GM18868 (cell line): ENCODE data around the gene TUBA3C.
"Not testable (repeated sequence)": the region's sequence is repeated elsewhere in the genome, so short reads cannot be mapped to it uniquely, and the experiment has no call there.

Experiments used
- ATAC-seq: cut with Tn5 transposase; IDR thresholded peaks from one replicate; pipeline ENCODE4 v1.9.1; 2021; ENCODE audit warnings: mild to moderate bottlenecking, moderate library complexity; ENCODE audit not compliant: unreplicated experiment

TUBA3C gene

DNA sequence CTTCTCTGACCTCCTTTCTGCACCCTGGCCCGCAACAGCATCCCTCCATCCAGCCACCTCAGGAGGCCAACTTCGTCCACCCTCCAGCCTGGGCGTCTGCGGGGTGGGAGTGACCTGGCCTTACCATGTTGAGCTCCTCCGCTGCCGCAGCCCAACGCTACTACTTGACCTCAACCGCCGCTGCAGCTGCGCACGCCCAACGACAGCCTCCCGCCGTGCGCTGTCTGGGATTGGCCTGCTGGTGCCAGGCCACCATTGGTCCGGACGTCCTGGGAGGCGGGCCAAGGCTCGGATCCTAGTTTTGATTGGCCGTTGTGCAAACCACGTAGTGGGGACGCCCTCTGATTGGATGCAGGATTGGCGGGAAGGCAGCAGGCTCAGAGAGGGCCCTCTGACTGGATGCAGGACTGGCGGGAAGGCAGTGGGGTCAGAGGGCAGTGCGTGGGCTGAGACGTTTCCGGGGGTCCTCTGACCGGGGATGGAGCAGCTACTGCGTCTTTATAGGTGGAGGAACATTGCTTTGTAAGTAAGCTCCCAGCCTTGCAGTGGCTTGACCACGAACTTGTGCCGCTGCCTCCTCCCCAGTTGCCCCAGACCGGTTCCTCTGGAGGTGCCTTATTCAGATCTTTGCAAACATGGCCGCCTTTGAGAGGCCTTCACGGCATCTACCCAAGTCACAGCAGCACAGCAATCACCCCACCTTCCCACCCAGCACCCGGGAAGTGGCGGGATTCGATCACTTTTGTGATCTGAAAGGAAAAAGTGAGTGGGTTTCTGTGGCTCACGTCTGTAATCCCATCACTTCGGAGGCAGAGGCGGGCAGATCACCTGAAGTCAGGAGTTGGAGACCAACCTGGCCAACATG is at the start of gene TUBA3C:
Gene TUBA3C (minus strand): TSS at position 204 of the 865 bp plus-strand sequence. CDS start 77 bp downstream, at position 127.
- ATAC-seq = no peak

DNA sequence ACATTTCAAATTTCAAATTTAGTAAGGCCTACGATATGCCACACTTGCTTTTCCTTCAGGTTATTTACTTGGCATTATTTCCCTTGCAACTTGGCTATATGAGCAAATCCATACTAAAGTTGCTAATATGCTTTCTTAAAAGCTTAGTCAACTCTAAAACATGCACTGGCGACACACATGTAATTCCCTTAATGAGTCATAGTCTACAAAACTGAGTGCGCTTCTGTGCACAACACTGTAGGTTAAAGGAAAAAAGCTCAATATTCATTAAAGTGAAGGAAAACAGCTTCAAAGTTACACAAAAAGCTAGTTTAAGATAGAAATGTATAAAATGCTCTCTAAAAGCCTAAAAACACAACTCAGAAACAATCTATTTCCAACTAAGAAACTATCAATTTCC is 25.8 kb upstream of the TUBA3C start:
- ATAC-seq = not testable (repeated sequence)

DNA sequence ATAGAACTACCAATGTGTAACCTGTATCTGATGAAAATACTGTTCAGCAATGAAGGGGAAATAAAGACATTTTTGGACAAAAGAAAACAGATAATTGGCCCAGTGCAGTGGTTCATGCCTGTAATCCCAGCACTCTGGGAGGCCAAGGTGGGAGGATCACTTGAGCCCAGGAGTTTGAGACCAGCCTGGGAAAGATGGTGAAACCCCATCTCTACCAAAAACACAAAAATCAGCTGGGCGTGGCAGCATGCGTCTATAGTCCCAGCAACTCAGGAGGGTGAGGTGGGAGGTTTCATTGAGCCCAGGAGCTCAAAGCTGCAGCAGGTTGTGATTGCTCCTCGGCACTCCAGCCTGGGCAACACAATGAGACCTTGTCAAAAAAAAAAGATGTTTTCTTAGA is 11.0 kb upstream of the TUBA3C start:
- not testable (repeated sequence) for ATAC-seq

DNA sequence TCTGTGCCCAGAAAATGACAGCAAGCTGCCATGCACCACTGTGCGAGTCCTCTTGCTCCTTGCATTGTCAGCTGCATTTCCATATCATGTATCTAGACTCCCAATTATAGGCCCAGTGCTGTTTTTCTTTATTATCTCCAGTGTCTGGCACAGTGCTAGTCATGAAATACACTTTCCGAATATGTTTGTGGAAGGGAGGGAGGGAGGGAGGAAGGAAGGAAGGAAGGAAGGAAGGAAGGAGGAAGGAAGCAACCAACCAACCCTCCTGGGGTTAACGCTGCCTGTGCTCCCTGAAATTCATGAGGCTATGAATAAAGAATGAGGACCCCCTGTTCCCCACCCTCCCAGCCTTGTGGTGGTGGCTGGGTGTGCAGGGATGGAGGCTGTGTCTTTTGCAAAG is 8.3 kb upstream of the TUBA3C start:
- not testable (repeated sequence) for ATAC-seq

DNA sequence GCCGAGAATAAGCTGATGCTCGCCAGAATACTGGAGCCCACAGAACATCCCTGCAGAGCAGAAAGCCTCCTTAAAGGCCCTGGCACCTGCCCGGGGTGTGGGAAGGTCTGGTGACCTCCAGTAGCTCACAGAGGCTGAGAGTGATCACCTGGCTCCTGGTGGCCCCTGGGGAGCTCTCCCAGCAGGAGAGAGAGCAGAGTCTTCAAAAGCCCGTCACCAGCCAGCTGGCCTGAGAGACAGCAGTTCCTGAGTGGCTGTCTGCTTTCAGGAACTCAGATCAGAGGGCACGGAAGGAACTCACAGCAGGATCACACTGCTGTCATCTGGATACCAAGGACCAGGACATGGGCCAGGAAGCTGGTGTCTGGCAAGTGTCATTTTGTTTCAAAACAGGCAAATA is 7.7 kb upstream of the TUBA3C start:
- ATAC-seq = not testable (repeated sequence)

DNA sequence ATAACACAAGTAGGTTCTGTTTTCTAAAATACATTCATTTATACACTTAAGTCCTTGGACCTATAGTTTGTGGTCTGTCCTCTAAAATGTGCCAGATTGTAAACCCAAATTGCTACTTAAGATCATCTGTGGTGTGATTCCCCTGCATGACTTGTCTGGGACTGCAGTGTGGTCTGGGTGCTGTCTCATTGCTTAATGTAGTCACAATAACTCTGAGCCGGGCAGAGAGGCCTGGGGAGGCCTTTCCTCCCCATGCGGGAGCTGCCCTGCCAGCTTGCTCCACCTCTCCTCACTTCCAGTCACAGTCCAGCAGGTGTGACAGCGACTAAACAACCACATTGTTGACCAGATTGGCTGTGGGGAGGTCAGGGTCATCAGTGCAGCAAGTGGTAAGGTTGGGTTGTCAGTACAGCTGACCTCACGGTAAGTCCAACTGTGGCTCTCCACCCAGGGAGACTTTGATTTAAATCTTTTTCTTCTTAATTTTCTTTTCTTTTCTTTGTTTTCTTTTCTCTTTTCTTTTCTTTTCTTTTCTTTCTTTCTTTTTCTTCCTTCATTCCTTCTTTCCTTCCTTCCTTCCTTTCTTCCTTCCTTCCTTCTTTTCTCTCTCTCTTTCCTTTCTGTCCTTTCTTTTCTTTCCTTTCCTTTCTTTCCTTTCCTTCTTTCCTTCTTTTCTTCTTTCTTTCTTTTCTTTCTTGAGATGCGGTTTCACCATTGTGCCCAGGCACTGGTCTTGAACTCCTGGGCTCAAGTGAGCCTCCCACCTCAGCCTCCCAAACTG is 4.4 kb upstream of the TUBA3C start:
- no peak for ATAC-seq

DNA sequence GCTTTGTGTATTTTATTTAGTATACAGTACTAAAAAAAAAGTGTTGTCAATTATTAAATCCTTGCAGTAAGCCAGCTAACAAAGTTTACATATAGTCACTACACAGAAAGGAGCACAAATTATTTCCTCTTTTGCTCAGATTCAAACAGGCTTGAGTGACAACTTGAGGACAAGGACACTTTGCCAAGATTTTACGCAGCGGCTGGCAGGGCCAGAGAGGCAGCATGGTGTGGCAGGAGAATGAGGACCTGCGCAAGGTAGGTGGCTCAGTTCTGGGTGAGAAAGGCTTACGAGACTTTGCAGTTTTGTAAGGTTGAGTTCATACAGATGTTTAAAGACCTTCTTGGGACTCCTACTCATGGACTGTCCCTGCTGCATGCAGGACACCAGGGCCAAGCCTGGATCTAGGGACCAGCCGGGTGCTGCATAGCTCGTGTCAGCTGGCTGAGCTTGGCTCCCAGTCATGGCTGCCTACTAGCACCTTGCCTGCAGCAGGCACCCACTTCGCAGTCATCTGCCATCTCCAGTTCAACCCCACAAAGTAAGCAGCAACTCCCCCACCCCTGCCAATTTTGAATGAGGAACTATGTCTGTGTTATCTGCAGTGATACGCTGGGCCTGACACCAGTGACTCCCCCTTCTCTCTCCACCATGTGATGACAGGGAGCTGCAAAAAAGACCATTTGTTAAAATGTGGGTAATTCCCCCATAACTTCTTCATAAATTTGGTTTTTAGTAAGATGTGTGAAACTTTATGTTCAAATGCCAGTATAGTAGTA is 3.7 kb upstream of the TUBA3C start:
- no peak for ATAC-seq

DNA sequence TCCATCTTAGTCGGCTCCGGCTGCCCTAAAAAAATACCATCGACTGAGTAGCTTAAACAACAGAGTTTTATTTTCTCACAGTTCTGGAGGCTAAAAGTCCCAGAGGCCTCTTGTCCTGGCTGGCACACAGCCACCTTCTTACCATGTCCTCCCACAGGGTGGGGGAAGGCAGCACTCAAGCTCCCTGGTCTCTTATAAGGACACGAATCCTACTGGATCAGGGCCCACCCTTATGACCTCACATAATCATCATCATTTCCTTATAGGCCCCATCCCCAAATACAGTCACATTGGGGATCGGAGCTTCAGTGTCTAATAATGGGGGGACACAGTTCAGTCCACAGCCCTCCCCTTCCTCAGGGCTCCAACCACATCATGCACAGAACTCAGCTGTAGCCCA is 2.6 kb upstream of the TUBA3C start:
- no peak for ATAC-seq

DNA sequence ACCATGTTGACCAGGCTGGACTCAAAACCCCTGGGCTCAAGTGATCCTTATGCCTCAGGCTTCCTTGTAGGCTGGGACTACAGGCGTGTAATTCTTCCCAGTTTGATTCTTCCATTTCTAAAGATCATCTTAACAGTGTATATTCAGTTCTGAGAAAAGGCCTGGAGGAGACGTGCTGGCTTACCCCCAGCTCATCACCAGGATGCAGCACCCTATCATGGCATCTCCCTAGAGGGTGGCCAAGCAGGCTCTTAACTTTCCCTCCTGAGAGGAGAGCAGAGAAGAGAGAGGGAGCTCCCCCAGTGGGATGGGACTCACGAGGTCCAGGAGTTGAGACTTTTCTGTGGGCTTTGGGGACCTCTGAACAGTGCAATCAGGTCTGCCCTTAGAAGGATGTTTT is 2.1 kb upstream of the TUBA3C start:
- ATAC-seq = no peak

DNA sequence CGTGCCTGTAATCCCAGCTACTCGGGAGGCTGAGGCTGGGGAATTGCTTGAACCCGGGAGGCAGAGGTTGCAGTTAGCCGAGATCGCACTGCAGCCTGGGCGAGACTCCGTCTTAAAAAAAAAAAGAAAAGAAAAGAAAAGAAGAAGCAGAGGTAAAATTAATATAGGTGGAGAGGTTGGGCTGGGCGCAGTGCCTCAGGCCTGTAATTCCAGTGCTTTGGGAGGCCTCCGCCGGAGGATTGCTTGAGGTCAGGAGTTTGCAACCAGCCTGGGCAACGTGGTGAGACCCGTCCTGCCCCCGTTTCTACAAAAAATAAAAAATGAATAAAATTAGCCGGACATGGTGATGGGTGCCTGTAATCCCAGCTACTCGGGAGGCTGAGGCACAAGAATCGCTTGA is 912 bp upstream of the TUBA3C start:
- ATAC-seq = no peak

DNA sequence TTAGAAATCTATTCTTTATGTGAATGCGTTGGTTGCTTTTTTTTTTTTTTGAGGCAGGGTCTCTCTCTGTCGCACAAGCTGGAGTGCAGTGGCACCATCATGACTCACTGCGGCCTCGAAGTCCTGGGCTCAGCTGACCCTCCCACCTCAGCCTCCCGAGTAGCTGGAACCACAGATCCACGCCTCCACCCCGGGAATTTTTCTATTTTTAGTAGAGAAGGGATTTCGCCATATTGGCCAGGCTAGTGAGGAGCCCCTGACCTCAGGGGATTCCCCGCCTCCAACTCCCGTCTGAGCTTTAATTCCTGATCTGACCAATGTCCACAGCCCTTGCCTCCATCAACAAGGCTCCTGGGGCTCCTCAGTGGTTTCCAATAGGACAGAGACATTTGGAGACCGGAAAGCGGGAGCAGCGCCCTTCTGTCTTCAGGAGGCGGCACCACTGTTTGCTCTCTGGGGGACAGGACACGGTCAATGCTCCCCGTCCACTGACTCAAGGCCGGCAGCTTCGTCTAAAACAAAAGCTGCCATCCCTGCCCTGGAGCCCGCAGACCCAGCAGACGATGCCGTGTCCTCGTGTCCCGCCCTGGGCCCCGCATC is 503 bp downstream of the TUBA3C start:
- ATAC-seq = no peak

DNA sequence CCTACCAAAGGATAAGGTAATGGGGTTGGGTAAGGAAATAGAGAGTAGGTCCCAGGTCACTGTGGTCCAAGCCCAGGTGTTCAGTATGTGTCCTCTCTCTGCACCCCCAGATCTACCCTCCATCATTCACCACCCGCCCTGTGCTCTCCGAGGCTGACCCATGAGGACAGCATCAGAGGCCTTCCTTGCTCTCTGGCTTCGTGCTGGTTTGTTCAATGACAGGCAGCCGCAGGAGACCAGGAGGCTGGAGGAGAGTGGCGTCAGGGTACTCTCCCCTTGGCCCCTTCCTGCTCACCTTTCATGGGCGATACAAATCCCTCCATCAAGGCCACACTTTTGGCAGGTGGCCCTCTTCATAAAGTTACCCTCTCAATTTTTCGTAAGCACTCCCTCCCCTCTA is 1.7 kb downstream of the TUBA3C start:
- ATAC-seq = no peak

DNA sequence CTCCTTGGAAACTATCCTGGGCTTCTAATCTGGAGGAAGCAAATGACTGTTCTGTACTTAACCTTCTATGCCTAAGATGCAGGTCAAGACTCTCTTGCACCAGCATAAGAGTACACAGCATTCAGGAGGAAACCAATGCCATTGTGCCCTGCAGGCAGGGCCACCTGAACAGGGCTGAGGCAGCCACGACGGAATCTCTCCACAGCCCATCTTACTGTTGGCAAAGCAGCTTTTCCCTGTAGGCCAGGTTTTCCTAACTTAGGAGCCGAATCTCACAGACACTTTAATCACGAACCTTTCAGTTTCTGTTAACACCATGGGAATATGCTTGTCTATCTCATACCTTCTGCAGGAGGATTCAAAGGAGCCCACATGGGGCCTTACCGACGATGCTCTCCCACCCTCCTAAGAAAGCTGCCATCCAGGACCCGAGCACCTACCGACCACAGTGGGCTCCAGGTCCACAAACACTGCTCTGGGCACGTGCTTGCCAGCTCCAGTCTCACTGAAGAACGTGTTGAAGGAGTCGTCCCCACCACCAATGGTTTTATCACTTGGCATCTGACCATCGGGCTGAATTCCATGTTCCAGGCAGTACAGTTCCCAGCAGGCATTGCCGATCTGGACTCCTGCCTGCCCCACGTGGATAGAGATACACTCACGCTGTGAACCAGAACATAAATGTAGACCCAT is 2.6 kb downstream of the TUBA3C start:
- ATAC-seq = no peak

DNA sequence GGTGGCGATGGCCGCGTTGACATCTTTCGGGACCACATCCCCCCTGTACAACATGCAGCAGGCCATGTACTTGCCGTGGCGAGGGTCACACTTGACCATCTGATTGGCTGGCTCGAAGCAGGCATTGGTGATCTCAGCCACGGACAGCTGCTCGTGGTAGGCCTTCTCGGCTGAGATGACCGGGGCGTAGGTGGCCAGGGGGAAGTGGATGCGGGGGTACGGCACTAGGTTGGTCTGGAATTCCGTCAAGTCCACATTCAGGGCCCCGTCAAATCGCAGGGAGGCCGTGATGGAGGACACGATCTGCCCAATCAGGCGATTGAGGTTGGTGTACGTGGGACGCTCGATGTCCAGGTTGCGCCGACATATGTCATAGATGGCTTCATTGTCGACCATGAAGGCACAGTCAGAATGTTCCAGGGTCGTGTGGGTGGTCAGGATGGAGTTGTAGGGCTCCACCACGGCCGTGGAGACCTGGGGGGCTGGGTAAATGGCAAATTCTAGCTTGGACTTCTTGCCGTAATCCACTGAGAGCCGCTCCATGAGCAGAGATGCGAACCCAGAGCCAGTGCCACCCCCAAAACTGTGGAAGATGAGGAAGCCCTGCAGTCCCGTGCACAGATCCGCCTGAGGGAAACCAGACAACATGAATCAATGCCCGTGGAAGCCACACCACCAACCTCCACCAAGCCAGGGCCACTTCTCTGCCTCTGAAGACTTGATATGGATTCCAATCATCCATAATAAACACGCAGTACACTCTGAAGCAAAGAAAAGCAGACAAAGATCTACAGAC is 4.4 kb downstream of the TUBA3C start:
- ATAC-seq = not testable (repeated sequence)

DNA sequence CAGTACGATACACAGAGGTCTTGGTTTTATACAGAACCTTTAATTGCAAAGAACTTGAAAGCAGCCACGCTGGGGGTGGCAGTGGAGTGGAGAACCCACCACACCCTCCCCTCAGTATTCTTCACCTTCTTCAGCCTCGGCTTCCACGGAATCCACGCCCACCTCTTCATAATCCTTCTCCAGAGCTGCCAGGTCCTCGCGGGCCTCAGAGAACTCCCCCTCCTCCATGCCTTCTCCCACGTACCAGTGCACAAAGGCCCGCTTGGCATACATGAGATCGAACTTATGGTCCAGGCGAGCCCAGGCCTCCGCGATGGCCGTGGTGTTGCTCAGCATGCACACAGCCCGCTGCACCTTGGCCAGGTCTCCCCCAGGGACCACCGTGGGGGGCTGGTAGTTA is 7.9 kb downstream of the TUBA3C start:
- no peak for ATAC-seq

DNA sequence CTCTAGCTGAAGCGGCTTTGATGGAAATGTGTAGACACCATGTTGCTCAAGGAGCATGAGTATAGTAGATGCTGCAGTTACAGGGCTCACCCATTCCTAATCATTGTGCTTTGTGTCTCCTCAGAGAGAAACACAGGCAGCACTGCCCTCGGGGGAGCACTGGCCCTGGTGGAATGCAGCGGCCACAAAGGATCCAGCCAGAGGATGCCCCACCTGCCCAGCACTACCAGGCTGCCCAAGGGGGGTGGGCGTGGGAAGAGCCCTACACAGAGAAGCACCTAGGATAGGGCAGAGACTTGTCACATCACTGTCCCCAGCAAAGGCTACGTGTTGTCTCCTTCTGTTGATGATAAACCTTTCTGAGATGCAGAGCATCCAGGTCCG is 9.0 kb downstream of the TUBA3C start:
- ATAC-seq = no peak

DNA sequence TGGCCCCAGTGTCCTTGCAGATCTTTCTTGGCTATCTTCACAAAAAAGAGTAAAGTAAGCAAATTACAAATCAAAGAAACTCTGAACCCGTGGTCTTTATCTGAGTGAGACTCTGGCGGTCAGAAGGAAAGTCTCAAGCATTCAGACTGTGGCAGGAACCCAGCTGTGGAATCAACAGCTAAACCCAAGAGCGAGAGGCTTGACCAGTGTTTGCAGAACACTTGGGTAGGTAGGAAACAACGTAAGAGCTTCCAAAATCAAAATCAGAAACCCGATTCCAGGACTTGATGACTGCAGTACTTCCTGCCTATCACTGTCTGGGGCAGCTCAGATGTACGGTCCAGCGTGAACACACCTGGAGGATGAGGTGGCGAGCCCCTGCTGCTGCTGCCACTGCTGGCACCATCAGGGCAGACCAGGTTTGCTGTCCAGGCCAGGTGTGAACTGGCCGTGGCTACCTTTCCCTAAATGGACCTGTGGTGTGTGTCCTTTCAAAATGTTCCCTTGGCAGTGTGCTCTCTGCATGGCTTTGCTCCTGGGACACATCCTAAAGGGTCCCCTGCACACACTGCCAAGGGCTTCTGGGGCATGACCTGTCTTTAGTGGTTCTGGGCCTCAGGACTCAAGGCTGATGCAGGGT is 9.5 kb downstream of the TUBA3C start:
- ATAC-seq = no peak

DNA sequence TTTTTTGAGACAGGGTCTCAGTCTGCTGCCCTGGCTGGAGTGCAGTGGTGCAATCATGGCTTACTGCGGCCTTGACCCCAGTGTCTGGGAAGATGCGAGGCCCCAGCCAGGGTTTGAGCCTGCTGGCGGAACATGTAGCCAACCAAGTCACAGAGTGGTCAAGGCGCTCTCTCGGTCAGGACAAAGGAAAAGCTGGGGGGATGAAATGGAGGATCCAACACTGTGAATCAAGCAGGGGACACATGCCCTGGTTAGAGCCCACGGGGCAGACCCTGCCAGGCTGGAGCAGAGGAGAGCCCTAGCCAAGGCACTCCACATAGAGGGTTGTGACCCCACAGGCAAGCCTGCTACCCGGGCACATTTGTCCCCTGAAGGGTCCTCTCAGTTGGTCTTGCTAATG is 10.1 kb downstream of the TUBA3C start:
- no peak for ATAC-seq

DNA sequence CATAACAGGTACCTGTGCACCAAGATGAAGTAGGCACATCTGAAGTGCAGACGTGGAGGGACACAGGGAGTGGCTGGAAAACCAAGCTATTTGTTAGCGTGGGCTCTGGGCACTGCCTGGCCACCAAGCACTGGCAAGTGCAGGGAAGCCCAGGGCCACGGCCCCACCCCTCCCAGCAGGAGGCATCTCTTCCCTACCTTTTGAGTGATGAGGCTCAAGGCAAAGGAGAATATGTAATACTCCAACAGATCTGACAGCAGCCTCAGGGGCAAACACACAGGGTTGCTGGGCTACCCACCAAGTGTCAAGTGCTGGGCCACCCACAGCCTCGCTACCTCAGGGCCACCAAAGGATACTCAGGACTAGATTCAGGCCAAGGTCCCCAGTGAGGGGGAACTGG is 11.6 kb downstream of the TUBA3C start:
- ATAC-seq = no peak
